ENCODE measurements around the gene TENT4A.

DNA sequence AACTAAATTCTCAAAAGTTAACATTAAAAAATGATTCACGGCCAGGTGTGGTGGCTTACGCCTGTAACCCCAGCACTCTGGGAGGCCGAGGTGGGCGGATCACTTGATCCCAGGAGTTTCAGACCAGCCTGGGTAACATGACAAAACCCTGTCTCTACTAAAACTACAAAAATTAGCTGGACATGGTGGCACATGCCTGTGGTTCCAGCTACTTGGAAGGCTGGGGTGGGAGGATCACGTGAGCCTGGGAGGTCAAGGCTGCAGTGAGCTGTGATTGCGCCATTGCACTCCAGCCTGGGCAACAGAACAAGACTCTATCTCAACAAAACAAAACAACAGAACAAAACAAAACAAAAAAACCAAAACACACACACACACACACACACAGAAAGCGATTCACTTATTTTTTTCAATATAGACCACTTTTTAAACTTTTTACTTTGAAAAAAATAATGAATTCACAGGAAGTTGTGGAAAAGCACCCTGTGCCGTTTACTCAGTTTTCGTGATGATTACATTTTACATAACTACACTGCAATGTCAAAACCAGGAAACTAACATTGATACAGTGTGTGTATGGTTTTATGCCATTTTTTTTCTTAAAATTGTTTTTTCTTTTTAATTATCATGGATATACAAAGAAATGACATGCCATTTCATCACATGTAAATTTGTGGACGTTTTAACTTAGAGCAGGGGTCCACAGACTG lies 73.7 kb downstream of the TENT4A start:
- no peak for TF ChIP-seq EZH2 (IDR thresholded peaks at IDR 0.05; ENCODE audit: borderline replicate concordance, low read depth, low read length, poor library complexity, severe bottlenecking)
- TF ChIP-seq, protein P1, sequence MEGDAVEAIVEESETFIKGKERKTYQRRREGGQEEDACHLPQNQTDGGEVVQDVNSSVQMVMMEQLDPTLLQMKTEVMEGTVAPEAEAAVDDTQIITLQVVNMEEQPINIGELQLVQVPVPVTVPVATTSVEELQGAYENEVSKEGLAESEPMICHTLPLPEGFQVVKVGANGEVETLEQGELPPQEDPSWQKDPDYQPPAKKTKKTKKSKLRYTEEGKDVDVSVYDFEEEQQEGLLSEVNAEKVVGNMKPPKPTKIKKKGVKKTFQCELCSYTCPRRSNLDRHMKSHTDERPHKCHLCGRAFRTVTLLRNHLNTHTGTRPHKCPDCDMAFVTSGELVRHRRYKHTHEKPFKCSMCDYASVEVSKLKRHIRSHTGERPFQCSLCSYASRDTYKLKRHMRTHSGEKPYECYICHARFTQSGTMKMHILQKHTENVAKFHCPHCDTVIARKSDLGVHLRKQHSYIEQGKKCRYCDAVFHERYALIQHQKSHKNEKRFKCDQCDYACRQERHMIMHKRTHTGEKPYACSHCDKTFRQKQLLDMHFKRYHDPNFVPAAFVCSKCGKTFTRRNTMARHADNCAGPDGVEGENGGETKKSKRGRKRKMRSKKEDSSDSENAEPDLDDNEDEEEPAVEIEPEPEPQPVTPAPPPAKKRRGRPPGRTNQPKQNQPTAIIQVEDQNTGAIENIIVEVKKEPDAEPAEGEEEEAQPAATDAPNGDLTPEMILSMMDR (conservative IDR thresholded peaks at IDR 0.05; ENCODE audit: low read depth, low read length): no peak
